ENCODE results near the gene POLD3. TPM values are rescaled to one million over a fixed set of nuclear protein-coding genes. Genes with fewer than 3 reads are reported as not detected.

POLD3 gene
- total RNA-seq, 4 donors from 2014 or later: 9.1 to 13.6 (median 9.2) TPM

GRCh38 chr11:74627381-74627780 lies 35.0 kb downstream of the POLD3 start:
- Histone ChIP-seq H3K4me1 (peaks cover 0 to 30% (median 15%) of the 10 kb centered on the region in 4 donors), H3K4me3 (no peak overlapping the region), H3K36me3 (peaks cover 0 to 16% (median 7%) of the 10 kb centered on the region in 4 donors), H3K27ac (replicated peaks in 1 of 4) (no peak overlapping the region), H3K9me3 (no peaks in the 10 kb centered on the region), H3K27me3 (no peaks in the 10 kb centered on the region)
- no peak for DNase-seq (ENCODE audit: extremely low spot score)
- TF ChIP-seq POLR2A (IDR thresholded peaks at IDR 0.05; ENCODE audit: low read depth) (no peak), EP300 (IDR thresholded peaks at IDR 0.05) (no peak), POLR2AphosphoS5 (IDR thresholded peaks at IDR 0.05) (no peak)
- intact Hi-C loops (cut with DNase I): no loop called here
- 92% methylated on average over 3 of the region's 3 CpGs for WGBS

GRCh38 chr11:74630043-74630442 lies 37.7 kb downstream of the POLD3 start:
- no peak for DNase-seq (ENCODE audit: extremely low spot score)
- intact Hi-C loops (cut with DNase I): no loop called here
- H3K9me3 ChIP-seq: no peaks in the 10 kb centered on the region
- WGBS: 59% methylated on average over 2 of the region's 2 CpGs
- TF ChIP-seq EP300 (IDR thresholded peaks at IDR 0.05) (no peak), POLR2AphosphoS5 (IDR thresholded peaks at IDR 0.05) (no peak), POLR2A (IDR thresholded peaks at IDR 0.05; ENCODE audit: low read depth) (no peak)
- TF ChIP-seq, protein P1, sequence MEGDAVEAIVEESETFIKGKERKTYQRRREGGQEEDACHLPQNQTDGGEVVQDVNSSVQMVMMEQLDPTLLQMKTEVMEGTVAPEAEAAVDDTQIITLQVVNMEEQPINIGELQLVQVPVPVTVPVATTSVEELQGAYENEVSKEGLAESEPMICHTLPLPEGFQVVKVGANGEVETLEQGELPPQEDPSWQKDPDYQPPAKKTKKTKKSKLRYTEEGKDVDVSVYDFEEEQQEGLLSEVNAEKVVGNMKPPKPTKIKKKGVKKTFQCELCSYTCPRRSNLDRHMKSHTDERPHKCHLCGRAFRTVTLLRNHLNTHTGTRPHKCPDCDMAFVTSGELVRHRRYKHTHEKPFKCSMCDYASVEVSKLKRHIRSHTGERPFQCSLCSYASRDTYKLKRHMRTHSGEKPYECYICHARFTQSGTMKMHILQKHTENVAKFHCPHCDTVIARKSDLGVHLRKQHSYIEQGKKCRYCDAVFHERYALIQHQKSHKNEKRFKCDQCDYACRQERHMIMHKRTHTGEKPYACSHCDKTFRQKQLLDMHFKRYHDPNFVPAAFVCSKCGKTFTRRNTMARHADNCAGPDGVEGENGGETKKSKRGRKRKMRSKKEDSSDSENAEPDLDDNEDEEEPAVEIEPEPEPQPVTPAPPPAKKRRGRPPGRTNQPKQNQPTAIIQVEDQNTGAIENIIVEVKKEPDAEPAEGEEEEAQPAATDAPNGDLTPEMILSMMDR (IDR thresholded peaks at IDR 0.05): no peak
- no peaks in the 10 kb centered on the region for H3K27me3 ChIP-seq
- H3K4me3 ChIP-seq: no peak overlapping the region
- peaks cover 0 to 14% (median 5%) of the 10 kb centered on the region in 4 donors for H3K36me3 ChIP-seq
- peaks cover 0 to 50% (median 41%) of the 10 kb centered on the region in 4 donors for H3K4me1 ChIP-seq
- H3K27ac ChIP-seq (replicated peaks in 1 of 4): no peak overlapping the region

GRCh38 chr11:74633406-74634393 lies 41.3 kb downstream of the POLD3 start:
- no peak overlapping the region for H3K4me3 ChIP-seq
- no peak for DNase-seq (ENCODE audit: extremely low spot score)
- WGBS: 88% methylated on average over 5 of the region's 5 CpGs
- intact Hi-C loops (cut with DNase I): no loop called here
- peaks cover 0 to 75% (median 68%) of the 10 kb centered on the region in 4 donors for H3K4me1 ChIP-seq
- peak overlapping the region in 3 of 4 donors; percentile 55 to 87 (median 83) for H3K27ac ChIP-seq (replicated peaks in 1 of 4)
- peaks cover 0 to 26% (median 12%) of the 10 kb centered on the region in 4 donors for H3K36me3 ChIP-seq
- H3K27me3 ChIP-seq: no peaks in the 10 kb centered on the region
- TF ChIP-seq, protein P1 (IDR thresholded peaks at IDR 0.05): no peak
- no peak for TF ChIP-seq POLR2A (IDR thresholded peaks at IDR 0.05; ENCODE audit: low read depth)
- TF ChIP-seq POLR2AphosphoS5 (IDR thresholded peaks at IDR 0.05): no peak
- no peak for TF ChIP-seq EP300 (IDR thresholded peaks at IDR 0.05)
- H3K9me3 ChIP-seq: no peaks in the 10 kb centered on the region

- no peak for DNase-seq (ENCODE audit: extremely low spot score)
- no peak overlapping the region for H3K4me3 ChIP-seq
- no peaks in the 10 kb centered on the region for H3K27me3 ChIP-seq
- WGBS: 53% methylated on average over 4 of the region's 4 CpGs
- no peaks in the 10 kb centered on the region for H3K9me3 ChIP-seq
- TF ChIP-seq POLR2A (IDR thresholded peaks at IDR 0.05; ENCODE audit: low read depth): no peak
- TF ChIP-seq, protein P1 (IDR thresholded peaks at IDR 0.05): peak; percentile 26 to 50 (median 46)
- intact Hi-C loops (cut with DNase I): no loop called here
- peaks cover 0 to 24% (median 11%) of the 10 kb centered on the region in 4 donors for H3K36me3 ChIP-seq
- H3K27ac ChIP-seq (replicated peaks in 1 of 4): peak overlapping the region in 3 of 4 donors; percentile 55 to 87 (median 83)
- H3K4me1 ChIP-seq: peaks cover 0 to 83% (median 74%) of the 10 kb centered on the region in 4 donors
Measured at GRCh38 chr11:74634537-74634936, 42.2 kb downstream of the POLD3 start.

DNA sequence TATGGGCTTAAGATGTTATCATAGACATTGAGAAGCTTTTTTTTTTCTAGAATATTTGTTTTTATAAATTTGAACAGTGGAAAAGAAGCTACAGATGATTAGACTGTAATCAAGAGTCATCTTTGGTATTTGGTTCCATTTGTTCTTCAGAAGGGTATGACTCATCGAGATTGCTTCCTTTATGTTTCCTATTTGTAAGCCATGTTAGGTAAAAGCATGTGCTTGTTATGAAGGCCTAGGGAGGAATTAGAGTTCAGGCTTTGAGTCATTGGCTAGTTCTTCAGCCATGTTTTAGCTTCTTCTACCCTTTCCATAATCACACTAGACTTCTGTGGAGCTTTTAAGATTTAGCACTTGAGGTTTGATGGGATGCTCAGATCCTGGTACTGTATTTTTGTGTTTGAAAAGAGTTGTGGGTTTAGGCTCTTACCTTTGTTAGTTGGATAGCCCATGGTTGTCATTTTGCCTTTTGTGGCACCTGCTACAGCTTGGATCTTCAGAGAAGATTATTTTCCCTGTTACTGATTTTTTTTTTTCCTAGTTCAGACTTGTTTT lies 44.3 kb downstream of the POLD3 start:
- Histone ChIP-seq H3K4me1 (peaks cover 0 to 90% (median 71%) of the 10 kb centered on the region in 4 donors), H3K27me3 (no peaks in the 10 kb centered on the region), H3K36me3 (peaks cover 0 to 39% (median 21%) of the 10 kb centered on the region in 4 donors), H3K4me3 (no peak overlapping the region), H3K27ac (replicated peaks in 1 of 4) (peak overlapping the region; percentile 55 to 87 (median 75)), H3K9me3 (no peaks in the 10 kb centered on the region)
- no peak for DNase-seq (ENCODE audit: extremely low spot score)
- 52% methylated on average over 1 of the region's 1 CpG for WGBS
- peak in 1 of 2 donors; percentile 40 for TF ChIP-seq POLR2AphosphoS5 (IDR thresholded peaks at IDR 0.05)
- TF ChIP-seq, protein P1 (IDR thresholded peaks at IDR 0.05): no peak
- intact Hi-C loops (cut with DNase I): loop anchor here (5.0 kb wide), 1 partner anchor 61 kb away; no protein-coding TSS in a partner anchor

Measured in esophagus muscularis mucosa (tissue), 4 donors.